ENCODE results near the gene CNST.
"Not testable (repeated sequence)": the region's sequence is repeated elsewhere in the genome, so short reads cannot be mapped to it uniquely, and the experiment has no call there.

CNST gene

DNA sequence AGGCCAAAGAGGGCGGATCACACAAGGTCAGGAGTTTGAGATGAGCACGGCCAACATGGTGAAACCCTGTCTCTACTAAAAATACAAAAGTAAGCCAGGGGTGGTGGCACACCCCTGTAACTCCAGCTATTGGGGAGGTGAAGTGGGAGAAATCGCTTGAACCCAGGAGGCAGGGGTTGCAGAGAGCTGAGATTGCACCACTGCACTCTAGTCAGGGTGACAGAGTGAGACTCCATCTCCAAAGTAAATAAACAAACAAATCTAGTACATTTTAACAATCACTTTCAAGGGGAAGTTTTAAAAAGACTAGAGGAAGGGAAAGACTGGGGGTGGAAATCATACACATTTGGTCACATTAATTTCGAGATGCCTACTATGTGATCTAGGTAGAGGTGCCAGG, 6.9 kb upstream of the CNST start:
- no peak for DNase-seq

DNA sequence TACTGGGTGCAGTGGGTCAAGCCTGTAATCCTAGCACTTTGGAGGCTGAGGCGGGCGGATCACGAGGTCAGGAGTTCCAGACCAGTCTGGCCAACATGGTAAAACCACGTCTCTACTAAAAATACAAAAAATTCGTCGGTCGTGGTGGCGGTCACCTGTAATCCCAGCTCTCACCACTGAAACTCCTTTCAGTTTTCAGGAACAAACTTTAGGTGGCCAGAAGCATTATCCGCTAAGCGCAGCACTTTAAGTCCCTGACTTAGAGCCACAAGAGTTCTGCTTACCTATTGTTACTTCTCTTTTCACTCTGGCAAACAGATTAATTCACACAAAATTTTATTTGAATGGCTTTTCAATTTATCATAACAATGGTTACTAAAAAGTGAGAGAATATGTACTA, 5.4 kb upstream of the CNST start:
- not testable (repeated sequence) for DNase-seq

DNA sequence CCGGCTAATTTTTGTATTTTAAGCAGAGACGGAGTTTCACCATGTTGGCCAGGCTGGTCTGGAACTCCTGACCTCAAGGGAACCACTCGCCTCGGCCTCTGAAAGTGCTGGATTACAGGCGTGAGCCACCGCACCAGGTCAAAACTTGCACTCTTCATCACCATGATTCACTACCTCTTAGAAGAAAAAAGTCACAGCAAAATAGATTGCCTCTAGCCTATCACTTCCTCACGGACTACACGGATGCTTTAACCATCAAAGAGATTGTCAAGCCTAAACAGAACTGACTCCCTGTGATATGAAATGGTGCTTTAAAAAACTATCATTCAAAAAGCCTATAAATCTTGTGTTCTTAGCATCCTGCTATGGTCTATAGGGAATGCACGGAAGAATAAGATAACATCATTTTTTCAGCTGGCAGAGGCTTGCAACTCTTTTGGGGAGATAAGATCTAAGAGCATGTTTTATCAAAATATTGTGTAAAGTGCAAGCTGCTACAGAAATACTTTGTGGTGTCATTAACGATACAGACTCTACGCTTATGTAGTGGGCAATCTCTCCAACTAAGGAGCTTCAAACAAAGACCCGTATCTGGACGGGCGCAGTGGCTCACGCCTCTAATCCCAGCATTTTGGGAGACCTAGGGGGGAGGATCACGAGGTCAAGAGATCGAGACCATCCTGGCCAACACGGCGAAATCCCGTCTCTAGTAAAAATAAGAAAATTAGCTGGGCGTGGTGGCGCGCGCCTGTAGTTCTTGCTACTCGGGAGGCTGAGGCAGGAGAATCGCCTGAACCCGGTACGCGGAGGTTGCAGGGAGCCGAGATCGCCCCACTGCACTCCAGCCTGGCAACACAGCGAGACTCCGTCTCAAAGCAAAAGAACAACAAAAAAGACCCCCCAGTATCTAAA, 1.2 kb upstream of the CNST start:
- no peak for DNase-seq

DNA sequence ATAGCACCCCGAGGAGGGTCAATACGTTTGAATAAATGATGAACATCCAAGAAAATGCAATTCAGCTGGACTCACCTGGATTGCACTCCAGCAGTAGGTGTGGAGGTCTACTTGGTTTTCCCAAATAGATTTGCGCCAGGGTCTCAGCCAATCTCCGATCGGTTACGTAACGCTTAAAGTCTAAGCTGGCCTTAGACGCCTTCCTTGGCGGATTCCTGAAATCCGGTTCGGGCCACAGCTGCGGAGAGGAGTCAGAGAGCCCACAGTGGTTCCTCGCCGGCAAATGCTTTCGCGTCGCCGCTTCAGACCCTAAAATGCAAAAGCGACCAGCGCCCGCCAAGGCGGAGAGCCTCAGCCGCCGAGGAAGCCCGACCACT, 517 bp upstream of the CNST start:
- no peak for DNase-seq

DNA sequence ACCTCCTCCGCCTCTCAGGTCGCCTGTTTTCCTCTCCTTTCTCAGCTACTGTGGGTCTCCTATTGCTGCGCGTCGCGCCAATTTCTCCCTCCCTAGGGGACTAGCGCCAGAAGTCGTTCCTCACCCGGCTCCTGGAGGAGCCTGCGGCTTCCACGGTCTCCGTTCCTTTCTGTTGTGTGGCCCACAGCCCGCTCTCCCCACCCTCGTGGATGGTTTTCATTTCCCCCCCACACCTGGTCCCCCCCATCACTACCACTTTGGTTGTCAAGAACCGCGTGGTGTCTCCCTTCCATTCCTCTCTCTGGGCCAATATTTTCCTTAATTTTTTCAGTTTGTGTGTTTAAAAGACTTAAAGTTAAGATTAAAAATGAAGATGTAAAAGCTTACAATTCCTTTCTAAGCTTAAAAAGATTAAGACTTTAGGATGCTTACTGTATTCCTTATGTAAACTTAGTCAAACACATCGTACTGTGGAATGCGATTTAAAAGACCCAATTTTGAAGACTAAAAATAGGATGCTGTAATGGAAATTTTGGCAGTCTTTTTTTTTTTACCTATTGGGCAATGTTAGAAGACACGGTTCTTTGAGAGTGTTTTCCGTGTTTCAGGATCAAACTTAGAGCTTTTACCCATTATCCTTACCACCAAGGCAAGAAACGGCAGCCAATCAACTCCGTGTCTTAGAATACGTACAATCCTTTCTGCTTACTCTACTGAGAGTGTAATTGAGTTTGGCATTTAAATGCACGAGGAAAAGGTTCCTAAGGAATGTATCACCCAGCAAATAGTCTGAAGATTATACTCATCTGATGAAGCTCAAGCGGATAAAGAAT, 773 bp downstream of the CNST start:
- DNase-seq, result no peak

DNA sequence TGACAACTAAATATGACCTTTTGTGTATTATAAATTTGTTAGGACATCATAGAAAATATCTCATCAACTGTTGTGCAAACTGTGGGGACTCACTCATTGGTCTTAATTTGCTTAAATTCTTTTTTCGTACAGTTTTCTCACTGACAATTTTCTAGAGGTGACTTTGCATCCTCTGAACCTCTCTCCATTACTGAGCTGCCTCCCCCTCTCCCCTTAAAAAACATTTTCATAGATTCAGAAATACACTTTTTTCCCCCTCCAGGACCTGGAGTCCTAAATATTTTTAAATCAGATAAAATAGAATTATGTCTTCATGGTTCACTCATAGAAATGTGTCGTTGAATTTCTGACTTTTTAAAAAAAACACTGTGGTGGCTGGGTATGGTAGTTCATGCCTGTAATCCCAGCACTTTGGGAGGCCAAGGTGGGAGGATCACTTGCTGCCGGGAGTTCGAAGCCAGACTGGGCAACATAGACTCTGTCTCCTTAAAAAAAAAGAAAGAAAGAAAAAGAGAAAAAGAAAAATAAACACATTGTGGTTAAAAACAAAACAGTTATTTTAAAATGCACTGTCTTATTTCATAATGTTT, 1.5 kb downstream of the CNST start:
- DNase-seq, result no peak

DNA sequence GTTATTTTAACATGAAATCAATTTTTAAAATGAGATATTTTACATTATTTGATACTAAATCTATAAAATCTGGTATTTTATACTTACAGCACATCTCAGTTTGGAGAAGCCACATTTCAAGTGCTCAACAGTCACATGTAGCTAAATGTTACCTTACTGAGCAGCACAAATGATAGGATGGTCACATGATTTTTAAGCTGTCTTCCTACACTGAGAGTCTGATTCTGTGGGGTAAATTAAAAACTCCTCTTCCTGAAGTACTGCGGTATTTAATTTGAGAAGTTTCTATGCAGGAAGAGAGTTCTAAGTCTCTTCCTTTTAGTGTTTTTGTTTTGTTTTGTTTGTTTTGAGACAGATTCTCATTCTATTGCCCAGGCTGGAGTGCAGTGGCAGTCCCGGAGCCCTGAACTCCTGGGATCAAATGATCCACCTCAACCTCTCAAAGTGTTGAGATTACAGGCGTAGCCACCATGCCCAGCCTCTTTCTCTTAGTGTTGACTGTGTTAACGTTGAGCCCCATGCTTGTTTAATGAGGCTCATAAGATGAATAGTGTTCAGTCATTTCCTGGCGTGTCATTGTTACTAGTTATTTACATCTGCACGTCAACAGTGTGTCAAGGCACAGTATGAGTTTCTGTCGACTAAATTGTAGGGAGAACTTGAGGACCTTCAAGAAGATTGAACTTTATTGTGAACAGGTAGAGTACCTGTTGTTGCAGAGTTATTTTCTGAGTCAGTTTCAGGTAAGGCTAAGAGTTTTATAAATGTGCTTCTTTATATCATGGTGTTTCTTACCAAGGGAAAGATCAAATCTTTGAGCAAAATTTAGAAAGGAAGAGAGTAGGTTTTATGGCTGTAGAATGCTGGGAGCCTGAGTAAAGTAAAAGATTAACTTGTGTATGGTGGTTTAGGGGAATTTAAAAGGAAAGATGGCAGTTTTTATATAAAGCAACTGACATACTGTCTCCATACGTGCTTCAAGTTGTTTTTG, 3.3 kb downstream of the CNST start:
- DNase-seq, result peak; percentile 37 to 43

DNA sequence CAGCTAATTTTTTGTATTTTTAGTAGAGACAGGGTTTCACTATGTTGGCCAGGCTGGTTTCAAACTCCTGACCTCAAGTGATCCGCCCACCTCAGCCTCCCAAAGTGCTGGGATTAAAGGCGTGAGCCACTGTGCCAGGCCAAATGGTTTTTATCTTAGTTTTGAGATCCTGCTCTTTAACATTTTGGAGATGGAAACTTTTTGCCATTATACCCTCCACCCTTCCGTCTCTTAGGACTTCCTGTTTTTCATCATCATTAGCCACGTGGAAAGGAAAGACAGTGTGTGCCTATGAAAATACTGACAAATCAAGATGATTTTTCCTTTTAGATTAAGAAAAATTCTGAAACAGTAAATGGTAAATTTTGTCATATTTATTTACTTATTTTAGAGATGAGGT, 5.1 kb downstream of the CNST start:
- DNase-seq, result peak in 1 of 2 experiments; percentile 32

DNA sequence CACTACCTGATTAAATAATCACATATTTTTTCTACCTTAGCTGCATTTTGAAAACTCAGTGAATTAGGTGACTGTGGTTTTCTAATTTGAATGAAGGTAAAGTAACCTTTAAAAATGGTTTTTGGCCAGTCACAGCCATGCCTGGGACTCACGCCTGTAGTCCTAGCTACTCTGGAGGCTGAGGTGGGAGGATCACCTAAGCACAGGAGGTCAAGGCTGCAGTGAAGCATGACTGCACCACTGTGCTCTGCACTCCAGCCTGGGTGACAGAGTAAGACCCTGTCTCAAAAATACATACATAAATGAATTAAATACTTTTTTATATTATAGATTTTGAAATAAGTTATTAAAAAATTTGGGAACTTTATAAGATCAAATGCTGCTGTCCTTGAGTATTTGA, 5.7 kb downstream of the CNST start:
- DNase-seq, result no peak

DNA sequence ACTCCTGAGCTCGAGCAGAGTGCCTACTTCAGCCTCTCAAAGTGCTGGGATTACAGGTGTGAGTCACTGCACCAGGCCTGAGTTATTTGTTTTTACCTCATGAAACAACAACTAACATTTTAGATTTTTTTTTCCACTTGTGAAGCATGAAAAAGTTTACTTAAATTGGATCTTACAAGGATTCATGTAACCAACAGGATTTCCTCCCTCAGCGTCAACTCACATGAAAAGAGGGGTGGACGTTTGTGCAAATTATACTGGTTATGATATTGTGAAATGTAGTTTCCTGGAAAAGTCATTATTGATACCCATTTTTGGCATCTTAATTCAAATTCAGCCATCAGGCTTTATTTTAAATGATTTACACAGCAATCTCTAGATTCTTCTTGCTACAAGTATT, 6.5 kb downstream of the CNST start:
- DNase-seq, result no peak

DNA sequence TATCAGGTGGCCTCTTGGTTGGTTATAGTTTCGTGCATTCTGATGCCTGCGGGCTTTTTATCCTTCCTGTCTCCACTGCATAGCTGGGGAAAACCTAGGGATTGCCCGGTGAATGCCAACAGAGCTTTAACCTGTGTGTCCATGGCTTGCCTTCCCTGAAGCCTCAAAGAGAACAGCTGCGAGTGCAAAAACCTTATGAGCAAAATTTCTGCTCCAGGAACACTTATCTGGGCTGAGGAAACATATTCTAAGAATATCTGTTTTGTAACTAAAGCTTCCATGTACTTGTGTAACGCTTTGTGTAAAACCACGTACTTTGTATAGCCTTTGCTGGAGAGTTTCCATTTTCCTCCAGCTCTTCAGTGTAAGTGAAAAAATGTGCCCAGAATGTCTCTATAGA, 7.2 kb downstream of the CNST start:
- no peak for DNase-seq

DNA sequence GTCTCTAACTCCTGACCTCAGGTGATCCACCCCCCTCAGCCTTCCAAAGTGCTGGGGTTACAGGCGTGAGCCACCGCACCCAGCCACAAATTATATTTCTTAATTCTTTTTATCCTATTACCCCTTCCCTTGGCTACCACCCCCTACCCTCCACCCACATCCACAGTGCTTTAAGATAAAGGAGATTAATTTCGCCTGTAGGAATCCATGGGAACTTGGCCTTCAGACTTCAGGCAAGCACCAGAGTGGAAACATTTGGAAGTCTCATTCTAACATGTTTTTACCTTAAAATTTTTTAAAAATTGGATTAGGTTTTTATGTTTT, 10.4 kb downstream of the CNST start:
- DNase-seq, result no peak

DNA sequence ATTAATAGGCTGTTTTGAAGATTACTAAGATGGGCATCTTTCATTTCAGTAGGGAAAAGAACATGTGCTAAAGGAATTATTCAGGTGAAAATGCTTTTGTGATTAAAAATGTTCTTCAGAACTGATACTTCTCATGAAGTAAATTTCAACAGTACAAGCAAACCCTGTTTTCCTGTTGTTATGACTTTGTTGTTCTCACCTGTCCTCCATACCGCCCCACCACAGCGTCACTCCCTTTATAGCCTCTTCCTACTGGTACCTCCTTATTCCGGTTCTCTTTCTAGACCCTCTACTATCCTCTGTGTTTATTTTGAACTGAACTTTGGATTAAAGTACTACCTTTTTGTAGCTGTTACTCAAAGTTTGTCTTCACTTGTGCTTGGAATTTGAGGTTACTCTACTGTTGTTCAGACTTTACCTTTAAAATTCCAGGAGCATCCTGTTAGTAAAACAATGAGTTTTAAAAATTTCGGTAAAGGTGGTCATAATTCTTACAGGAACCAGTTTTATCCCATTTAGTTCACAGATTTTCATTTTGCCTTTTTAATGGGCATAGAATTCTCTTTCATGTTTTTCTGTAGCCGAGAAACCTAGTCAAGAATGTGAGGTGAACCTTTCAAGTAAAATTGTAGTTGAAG, 10.9 kb downstream of the CNST start:
- DNase-seq, result no peak

DNA sequence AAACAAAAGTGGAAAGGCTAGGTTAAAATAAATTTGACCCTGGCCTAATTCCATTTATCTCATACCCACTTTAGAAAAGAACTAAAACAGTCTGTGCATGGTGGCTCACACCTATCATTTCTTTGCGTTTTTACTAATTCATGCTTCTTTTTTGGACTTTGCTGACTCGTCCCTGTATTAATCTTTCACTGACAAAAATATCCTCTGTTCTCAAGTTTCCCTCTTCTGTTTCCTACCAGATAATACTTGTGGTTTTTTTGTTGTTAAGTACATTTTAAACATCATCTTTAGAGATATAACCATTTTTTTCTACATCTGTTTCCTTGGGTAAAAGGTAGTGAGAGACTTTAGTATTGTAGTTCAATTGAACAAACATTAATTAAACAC, 11.5 kb downstream of the CNST start:
- DNase-seq, result no peak

DNA sequence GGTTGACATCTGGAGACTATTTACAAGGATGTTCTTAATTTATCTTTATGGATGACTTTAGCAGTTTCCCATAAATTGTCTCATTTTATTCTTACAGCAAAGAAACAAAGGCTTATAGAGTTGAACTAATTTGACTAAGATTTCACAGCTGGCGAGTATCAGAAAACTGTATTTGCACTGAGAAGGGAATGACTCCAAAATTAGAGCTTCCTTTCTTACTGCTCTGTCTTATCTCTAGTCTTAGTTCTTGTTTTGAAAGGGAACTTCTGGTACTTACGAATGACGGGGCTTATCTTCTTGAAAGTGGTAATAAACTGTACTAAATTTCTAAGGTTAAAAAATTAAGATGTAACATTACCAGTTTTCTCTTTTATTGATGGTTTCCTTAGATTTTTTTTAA, 13.6 kb downstream of the CNST start:
- no peak for DNase-seq

DNA sequence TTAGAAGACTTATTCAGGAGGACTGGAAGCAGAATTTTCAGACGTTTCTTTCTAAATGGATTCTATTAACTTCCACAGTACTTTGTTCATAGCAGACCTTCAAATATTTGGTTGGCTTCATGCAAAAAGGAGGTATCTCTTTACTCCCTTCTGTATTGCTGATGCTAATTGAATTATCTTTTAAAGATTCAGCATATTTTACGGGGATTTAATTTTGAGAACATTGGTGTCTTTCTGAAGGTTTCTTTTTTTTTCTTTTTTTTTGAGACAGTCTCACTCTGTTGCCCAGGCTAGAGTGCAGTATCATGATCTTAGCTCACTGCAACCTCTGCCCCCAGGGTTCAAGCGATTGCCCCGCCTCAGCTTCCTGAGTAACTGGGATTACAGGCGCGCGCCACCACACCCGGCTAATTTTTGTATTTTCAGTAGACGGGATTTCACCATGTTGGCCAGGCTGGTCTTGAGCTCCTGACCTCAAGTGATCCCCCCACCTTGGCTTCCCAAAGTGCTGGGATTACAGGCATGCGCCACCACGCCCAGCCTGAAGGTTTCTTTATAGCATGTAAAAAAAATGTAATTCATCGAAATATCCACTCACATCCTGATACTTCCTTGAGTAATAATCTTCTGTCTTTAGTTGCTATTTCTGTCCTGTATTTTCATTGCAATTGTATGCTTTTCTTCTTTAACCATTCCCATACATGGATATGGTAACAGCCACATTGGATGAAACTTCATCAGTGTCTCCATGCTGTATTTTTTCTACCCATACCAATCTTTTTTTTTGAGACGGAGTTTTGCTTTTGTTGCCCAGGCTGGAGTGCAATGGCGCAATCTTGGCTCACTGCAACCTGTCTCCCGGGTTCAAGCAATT, 14.5 kb downstream of the CNST start:
- no peak for DNase-seq

DNA sequence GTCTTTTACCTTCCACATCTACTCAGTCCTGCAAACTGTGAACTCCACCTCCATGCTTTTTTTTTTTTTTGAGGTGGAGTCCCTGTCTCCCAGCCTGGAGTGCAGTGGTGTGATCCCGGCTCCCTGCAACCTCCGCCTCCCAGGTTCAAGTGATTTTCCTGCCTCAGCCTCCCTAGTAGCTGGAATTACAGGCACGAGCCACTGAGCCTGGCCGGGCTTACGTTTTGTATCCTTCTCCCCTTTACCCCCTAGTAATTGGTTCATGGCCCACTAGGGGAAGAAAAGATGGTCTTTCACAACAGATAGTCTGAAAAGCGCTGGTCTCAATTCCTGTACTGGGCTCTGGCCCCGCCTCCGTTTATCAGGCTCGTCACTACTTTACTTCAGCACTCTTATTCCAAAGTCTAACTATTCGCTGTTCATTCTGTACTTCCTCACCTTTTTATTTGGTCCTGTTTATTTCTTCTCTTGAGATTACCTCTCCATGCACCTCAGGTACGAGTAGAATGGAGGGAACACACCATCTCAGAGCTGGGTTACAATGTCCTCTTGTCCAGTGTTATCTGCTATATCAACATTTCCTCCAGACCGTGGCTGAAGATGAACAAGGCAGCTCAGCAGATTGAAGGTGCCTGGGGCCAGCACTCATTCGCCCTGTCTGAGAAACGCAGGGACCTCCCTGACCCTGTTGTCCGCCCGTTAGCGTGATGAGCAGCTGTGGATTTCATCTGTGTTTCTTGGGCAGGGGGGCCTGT, 16.2 kb downstream of the CNST start:
- no peak for DNase-seq

DNA sequence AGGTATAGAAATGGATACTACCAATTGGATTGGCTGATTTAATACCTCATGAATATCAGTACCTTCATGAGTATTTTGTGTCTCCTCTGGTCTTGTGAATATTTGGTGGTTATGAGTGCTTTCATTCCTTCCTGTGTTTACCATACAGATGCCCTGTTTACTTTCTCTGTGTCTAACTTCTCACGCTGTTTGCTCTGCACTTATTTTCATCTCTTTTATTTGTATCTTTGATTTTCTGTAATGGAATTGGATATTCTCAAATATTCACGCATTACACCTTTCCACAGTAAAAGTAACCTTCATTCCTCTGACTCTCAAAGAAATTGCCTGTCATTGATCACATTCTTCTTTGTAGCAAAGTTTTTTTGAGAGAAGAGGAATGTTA, 16.8 kb downstream of the CNST start:
- no peak for DNase-seq

DNA sequence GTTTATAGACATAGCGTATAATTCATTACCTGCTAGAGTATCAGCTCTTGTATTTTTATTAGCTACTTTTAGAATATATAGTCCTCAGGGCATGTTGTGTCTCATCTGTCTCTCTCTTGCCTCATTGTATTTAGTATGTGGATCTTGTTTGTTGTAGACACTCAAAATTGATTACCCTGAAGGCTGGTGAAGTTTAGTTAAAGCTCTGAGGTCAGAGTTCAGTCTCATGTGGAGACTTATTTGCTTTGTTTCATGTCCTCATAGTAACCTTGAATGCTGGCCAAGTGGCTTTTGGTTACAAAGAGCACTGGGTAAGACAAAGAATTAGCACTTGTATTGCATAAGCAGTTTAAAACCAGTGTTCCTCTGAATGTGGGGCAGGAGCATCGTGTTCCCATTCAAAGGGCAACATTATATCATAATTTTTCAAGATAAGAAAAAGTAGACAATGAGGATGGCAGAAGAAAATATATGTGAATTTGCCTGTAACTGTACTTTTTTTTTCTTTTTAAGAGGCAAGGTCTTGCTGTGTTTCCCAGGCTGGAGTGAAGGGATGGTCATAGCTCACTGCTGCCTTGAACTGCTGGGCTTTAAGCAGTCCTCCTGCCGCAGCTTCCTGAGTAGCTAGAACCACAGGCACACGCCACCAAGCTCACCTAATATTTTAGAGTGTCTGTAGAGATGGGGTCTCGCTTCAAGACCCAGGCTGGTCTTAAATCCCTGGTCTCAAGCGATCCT, 17.4 kb downstream of the CNST start:
- no peak for DNase-seq

DNA sequence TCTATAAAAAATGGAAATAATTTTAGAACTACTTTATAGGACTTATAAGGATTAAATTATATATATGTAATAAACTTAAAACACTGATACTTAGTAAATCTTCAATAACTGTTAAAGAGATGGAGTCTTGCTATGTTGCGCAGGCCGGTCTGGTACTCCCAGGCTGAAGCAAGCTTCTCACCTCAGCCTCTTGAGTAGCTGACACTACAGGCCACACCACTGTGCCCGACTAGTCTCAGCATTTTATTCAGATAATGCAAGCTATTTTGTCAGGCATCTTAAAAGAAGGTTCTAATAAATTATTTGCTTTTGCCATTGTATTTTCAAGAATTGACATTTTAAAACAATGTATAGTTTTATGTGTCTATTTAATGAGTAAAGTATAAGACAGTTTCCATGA, 20.8 kb downstream of the CNST start:
- DNase-seq, result no peak

Measured in activated T-cell treated with anti-CD3 and anti-CD28 coated beads, Interleukin-2, amount 50 U/mL, for 48 hours (primary cell).